CD4-positive, alpha-beta T cell treated with Interleukin-4 for 4 hours (primary cell): ENCODE measurements around the gene DLG1.
"Not testable (repeated sequence)": the region's sequence is repeated elsewhere in the genome, so short reads cannot be mapped to it uniquely, and the experiment has no call there.

Experiments used
- DNase-seq: peaks from one replicate; pipeline ENCODE4 v3.0.0-alpha.2; 2020

Gene DLG1

GRCh38 chr3:197068077-197068476 lies 230.3 kb downstream of the DLG1 start:
- DNase-seq, result no peak

DNA sequence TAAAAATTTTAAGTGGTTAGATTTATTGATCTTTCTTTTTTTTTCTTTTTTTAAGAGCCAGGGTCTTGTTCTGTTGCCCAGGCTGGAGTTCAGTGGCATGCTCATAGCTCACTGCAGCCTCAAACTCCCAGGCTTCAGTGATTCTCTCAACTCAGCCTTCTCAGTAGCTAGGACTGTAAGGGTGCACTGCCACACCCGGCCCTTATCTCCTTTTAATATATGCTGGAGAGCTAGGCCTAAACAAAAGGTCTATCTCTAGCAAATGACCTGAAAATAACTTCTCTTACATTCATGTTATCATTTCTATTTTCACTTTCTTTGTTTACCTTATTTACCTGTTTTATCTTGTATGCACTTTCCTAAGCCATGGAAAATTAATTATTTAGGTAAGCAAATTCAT lies 233.6 kb downstream of the DLG1 start:
- no peak for DNase-seq

DNA sequence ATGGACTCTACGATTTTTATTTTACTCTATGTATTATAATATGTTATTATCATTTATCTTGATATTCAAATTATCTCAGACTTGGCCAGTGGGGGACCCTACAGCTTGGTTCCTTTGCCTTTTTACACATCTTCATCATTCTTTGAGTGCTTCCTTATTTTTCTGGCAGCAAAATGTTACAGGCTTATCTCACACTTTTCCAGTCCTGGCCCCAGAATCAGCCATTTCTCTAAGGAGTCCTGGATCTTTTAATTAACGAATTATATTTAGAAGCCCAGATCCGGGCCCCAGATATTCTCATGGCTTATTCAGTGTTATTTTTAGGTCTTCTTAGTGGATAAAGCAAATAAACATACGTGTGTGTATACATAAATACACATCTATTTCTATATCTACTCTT lies 236.0 kb downstream of the DLG1 start:
- no peak for DNase-seq

GRCh38 chr3:197051637-197052036 lies 246.8 kb downstream of the DLG1 start:
- not testable (repeated sequence) for DNase-seq

- no peak for DNase-seq
These were observed 247.9 kb downstream of the DLG1 start for GRCh38 chr3:197050511-197050910.

DNA sequence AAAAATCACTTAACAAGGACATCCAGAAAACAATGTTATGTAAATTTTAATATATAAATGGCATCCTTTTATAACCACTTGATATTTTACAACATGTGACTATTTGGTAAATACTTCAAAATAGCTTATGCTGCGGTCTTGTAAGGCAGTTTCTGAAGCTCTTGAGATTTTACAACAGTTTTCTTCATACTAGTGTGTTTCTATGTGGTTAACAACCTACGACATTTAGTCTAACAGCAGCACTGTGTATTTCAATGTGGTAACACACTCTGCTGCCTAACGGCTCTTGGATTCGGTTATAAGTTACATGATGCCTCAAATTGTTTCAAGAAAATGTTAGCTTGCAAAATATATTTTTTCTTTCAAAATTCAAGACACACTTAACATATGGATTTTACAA lies 255.9 kb downstream of the DLG1 start:
- DNase-seq, result no peak

- DNase-seq, result no peak
These were observed 256.4 kb downstream of the DLG1 start for GRCh38 chr3:197041875-197042488.

- no peak for DNase-seq
These were observed 257.8 kb downstream of the DLG1 start for GRCh38 chr3:197040658-197041057.

DNA sequence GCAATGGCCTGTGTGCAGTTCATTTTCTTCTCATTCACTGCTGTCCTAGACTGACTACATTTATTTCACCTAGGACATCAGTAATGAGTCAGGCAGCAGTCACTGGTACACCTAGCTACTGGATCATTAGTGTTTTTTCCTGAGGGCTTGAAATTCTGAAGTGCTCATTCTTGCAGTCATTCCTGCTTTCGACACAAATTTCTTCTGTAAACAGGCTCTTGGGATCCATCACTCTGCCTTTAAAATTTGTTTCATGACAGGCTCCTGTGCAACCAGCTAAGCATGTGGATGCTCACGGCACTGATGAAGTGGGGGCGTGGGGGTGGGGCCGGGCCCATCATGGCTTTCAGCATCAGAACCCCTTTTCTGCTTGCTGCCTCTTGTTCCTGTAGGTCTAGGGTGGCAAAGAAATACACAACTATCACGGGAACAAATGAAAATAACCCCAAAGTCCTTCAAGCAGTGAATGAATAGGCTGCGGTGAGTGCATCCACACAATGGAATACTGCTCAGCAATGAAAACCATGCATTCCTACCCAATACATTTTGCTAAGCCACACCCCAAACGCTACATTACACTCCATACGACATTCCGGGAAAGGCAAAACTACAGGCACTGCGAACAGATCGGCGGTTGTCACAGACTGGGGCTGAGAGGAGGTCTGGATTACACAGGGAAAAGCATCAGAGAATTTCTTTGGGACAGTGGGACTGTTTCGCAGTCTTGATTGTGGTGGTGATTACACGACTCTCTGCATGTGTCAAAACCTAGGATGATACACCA lies 259.5 kb downstream of the DLG1 start:
- DNase-seq, result no peak

GRCh38 chr3:197035577-197035976 lies 262.8 kb downstream of the DLG1 start:
- no peak for DNase-seq

DNA sequence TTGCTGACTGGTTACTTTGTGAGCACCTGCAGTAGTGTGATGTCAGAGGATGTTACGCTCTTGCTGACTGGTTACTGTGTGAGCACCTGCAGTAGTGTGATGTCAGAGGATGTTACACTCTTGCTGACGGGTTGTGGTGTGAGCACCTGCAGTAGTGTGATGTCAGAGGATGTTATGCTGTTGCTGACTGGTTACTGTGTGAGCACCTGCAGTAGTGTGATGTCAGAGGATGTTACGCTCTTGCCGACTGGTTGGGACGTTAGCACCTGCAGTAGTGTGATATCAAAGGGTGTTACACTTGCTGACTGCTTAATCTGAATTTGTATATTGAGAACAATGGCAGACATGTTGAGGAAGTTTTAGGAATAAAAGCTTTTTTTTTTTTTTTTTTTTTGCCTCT lies 263.6 kb downstream of the DLG1 start:
- not testable (repeated sequence) for DNase-seq

GRCh38 chr3:197033764-197034163 lies 264.6 kb downstream of the DLG1 start:
- DNase-seq, result not testable (repeated sequence)

- DNase-seq, result peak; percentile 29
These were observed 266.8 kb downstream of the DLG1 start for GRCh38 chr3:197031315-197032285.

DNA sequence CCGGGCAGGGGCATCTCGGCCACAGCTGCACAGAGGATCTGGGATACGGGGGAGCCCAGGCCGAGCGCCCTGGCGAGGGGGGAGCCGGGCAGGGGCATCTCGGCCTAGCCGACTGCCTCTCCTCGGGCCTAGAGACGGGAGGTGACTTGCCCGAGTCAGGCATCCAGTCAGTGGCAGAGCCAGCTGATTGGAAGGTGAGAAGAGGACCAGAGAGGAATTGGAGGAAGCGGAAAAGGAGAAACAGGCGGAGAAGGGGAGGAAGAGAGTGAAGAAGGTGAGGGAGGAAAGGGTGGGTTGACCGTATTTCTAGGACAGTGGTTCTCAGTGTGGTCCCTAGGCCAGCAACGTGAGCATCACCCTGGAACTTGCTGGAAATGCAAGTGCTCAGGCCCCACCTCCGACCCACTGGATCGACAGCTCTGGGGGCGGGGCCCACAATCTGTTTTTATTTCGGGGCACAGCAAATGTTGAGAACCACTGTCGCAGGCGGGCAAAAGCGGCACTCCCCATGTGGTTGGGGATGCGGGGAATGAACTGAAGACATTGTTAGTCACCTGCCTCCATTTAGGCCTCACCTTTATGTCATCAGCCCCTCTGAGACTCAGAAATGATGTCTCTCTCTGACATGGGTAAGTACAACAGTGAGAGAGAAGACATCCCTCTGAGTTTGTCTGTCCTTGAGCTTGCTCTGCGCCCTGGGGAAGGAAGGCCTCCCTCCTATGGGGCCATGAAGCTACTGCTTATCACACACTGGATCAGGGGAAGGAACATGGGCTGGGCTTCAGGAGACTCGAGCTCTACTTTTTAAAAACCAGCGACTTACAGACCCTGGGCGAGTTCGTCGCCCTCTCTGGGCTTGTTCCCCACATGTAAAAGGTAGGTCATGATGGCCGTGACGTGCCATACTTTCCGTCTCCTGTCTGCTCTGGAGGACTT lies 267.8 kb downstream of the DLG1 start:
- DNase-seq, result no peak

GRCh38 chr3:197029511-197030167 lies 268.8 kb downstream of the DLG1 start, which contains the start of gene MELTF:
MELTF (minus strand) TSS chr3:197029817; CDS start chr3:197029702, 115 bp downstream.
- peak; percentile 50 for DNase-seq

- DNase-seq, result peak; percentile 8
These were observed 269.5 kb downstream of the DLG1 start for GRCh38 chr3:197028728-197029510.

GRCh38 chr3:197027896-197028727 lies 270.3 kb downstream of the DLG1 start:
- no peak for DNase-seq

GRCh38 chr3:197027151-197027895 lies 271.1 kb downstream of the DLG1 start:
- DNase-seq, result no peak

DNA sequence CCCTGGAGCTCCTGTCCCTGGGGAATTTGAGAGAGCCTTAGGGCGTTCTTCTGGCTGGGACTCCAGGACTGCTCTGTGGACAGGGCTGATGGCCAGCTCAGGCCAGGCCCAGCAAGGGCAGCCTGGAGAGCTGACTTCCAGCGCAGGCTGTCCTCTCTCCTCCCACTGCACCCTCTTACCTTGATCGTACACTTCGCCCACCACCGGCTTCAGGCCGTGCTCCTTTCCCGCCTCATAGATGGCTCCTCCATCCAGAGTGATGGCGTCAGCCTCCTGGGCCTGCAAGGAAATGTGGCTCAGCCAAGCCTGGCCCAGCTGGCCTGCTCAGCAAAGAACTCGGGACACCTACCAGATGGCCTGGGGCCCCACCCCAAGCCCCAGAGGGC lies 271.9 kb downstream of the DLG1 start:
- no peak for DNase-seq
